Activated CD8-positive, alpha-beta memory T cell treated with anti-CD3 and anti-CD28 coated beads for 1 hour (primary cell): ENCODE measurements around the gene PSMD9.
"Not testable (repeated sequence)": the region's sequence is repeated elsewhere in the genome, so short reads cannot be mapped to it uniquely, and the experiment has no call there.

Source experiments
- DNase-seq, 2 donors: peaks; one replicate each; pipeline ENCODE4 v3.0.0-alpha.2; 2020; ENCODE audit warnings: low read depth in 1 of 2; ENCODE audit errors: extremely low read depth in 1 of 2

Gene PSMD9, protein sequence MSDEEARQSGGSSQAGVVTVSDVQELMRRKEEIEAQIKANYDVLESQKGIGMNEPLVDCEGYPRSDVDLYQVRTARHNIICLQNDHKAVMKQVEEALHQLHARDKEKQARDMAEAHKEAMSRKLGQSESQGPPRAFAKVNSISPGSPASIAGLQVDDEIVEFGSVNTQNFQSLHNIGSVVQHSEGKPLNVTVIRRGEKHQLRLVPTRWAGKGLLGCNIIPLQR

DNA sequence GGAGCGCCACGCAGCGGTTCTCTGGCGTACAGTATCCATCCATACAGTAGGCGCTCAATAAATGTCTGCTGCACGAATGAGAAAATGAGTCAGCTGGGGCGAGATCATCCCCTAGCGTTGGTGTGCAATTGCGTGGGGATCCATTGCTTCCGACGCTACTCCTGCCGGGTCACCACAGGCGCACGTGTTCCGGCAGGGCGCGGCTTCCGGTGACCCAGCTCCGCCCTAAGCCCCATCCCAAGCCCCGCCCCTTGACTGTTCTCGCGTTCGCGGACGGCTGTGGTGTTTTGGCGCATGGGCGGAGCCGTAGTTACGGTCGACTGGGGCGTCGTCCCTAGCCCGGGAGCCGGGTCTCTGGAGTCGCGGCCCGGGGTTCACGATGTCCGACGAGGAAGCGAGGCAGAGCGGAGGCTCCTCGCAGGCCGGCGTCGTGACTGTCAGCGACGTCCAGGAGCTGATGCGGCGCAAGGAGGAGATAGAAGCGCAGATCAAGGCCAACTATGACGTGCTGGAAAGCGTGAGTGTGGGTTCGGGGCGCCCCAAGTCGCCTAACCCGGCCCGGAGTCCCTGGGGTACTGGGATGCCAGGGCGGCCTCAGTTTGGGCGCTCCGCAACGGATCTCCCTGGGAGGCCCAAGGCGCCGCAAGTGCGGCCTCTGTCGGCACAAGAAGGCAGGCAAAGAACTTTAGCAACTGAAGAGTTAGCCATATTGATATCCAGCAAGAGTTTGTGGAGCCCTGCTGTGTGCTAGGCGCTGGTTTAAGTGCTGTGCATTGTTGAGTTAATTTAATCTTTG lies at the start of gene PSMD9:
TSS of gene PSMD9 (plus strand) at position 313 of the 796 bp plus-strand sequence. CDS start at position 380, 67 bp downstream.
- DNase-seq: peak; percentile 96 to 97

DNA sequence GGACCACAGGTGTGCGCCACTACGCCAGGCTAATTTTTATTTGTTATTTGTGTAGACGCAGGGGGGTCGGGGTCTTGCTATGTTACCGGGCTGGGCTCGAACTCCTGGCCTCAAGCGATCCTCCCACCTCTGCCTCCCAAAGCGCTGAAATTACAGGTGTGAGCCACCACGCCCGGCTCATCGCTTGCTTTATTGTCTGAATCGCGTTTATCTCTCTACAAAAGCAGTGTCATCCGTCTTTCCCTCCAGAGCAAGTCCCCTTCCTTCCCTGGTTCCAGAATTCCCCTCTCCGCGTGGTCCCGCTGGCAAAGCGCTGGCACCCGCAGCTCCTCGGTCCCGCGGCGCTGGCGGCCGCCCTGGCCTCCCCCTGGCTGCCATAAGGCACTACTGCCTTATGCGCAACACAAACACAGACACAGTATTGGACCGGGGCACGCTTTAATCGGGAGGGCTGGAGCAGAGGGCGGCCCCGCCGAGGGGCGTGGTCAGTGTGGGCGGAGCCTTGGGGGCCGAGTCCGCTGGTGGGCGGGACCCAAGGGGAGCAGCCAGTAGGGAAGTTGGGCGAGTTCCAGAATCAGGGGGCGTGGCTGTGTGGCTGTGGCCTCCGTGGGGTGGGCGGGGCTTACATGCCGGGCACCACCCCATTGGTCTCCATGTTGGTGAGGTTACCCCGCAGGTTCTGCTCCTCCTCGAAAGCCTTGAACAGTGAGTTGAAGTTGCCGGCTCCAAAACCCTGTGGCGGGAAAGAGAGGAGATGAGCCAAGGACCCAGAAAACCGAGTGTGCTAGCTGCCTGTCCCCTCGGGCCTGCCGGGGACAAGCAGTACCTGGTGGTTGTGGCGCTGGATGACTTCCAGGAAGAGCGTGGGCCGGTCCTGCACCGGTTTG lies 49.2 kb upstream of the PSMD9 start:
- peak; percentile 99 to 100 for DNase-seq

DNA sequence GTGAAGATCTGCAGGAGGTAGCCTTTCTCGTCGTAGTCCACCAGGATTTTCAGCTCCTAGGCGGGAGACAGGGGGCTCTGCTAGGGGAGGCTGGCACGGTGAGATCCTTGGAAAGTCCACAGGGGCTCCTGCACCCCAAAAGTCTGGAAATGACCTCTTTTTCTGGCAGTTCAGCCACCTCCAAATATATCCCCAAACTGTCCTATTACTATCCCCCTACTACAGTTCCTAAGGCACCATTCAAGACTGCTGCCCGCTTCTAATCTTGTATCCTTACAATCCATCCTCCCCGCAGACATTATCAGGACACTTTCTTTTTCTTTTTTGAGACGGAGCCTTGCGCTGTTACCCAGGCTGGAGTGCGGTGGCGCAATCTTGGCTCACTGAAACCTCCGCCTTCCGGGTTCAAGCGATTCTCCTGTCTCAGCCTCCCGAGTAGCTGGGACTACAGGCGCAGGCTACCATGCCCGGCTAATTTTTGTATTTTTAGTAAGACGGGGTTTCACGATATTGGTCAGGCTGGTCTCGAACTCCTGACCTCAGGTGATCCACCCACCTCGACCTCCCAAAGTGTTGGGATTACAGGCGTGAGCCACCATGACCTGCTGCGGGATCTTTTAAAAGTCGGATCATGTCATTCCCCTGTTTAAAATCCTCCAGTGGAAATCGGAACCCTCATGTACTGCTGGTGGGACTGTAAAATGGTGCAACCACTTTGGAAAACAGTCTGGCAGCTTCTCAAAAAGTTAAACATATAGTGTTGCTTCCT lies 48.4 kb upstream of the PSMD9 start:
- DNase-seq: no peak

DNA sequence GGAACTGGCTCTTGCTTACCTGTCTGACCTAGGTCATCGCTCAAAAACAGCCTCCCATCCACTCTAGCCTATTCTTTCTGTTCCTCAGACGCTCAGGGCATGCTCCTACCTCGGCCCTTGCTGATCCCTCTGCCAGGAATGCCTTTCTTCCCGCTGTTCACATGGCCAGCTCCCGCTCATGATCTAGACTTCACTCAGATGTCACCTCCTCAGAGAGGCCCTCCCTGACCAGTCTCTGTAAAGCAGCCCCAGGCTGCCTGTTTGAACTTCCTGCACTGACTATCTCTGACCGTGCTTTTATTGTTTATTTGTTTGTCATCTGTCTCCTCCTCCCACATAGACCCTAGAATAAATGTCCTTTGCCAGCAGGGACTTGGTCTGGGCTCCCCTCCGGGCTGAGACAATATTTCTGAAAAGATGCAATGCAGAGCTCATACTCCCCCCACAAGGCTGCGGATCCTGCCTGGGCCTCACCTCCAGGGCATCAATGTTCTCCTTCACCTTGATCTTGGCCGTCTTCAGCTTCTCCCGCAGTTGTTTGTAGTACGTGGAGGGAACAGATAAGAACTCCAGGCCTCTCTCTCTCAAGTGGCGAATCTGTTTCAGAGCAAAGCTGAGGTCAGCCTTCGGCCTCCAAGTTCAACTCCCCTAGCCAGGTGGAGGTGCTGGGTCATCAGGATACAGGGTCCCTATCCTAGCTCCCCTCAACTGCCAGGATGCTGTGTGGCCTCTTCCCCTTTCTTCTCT lies 45.2 kb upstream of the PSMD9 start:
- no peak for DNase-seq

DNA sequence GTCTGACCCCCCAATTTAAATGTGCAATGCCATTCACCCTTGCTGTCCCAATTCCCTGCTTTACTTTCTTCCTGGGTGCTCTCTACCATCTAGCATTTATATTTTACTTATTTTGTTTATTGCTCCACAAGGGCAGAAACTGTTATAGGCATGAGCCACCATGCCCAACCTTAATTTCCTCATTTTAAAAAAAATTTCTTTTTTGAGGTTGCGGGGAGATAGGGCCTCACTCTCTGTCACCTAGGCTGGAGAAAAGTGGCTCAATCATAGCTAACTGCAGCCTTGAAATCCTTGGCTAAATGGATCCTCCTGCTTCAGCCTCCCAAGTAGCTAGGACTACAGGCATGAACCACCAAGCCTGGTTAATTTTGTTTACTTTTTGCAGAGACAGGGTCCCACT lies 42.9 kb upstream of the PSMD9 start:
- DNase-seq: no peak

DNA sequence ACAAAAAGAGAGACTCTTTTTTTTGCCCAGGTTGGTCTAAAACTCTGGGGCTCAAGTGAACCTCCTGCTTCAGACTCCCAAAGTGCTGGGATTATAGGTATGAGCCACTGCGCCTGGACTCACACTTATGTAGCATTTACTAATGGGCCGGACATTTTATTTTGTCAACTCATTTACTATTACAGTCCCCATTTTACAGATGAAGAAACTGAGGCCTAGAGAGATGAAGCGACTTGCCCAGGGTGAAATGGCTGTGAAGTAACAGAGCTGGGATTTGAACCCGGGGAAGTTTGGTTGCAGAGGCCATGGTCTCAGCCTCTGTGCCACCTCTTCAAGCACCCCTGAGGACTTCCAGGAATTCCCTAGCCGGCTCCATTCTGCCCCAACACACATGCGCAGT lies 39.4 kb upstream of the PSMD9 start:
- no peak for DNase-seq

DNA sequence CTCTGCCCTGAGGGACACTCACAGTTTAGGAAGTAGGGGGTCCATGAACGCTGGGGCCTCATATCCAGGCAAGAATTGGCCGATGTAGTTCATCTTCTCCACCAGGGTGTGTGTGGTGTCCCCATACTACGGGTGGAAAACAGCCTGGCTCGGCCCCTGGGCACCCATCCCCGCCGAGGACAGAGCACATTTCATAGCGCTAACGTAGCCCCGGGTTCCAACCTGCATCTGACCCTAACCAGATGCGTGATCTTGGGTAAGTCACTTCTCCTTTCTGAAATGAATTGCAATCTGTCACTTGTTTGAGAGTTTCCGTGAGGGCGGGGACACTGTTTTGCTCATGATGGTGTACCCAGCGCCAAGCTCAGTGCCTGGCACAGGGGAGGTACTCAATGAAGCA lies 38.9 kb upstream of the PSMD9 start:
- no peak for DNase-seq

DNA sequence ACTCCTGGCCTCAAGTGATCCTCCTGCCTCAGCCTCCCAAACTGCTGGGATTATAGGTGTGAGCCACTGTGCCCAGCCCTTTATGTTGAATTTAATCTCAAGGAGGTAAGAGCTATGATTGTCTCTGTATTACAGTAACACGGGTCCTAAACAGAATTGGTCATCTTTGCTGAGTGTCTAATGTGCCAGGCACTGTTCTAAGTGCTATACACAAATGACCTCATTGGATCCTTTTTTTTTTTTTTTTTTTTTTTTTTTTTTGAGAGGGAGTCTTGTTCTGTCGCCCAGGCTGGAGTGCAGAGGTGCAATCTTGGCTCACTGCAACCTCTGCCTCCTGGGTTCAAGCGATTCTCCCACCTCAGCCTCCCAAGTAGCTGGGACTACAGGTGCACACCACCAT lies 36.2 kb upstream of the PSMD9 start:
- DNase-seq: not testable (repeated sequence)

DNA sequence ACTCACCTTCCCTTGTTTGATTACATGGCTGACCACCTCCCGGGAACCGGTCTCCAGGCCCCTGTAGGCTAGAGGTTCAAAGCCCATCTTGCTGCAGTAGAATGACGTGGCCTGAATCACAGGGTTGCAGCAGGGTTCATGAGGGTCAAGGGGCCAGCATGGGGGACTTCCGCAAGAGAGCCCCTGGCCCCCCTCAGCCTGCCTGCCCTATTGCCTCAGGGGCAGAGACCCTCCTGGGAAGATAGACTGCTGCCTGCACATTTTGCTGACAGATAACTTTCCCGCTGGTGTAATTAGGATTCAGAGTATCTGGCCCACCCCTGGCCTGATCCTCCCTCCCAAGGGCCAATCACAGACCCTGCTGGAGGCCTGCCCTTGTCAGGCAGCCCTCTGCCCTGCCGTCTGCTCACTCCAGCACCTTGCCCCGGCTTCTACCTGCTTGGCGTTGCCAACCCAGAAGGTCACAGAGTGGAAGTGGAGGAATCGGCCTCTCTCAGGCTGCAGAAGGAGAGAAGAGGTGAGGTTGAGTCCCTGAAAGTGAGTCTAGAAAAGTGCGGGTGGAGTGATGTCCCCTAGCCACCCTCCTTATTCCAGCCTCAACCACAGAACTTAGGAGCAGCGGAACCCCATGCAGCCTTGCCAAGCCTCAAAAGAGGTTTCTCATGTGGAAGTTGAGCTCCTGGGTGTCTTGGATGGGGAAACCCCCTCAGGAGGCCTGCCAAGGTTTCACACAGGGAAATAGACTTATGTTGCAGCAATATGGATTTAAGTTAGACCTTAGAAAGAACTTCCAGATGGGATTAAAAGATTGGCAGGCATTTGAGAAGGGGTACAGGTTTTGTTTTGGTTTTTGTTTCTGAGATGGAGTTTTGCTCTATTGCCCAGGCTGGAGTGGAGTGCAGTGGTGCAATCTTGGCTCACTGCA lies 31.0 kb upstream of the PSMD9 start:
- no peak for DNase-seq

DNA sequence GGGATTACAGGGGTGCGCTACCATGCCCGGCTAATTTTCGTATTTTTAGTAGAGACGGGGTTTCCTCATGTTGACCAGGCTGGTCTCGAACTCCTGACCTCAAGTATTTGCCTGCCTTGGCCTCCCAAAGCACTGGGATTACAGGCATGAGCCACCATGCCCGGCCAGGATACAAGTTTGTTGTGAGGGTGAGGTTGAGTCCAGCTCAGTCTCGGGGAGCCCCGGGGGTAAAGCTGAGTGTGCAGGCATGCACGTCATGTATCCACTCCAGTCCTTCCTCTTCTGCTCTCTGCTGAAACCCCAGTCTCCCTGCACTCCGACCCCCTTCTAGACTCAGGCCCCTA lies 30.3 kb upstream of the PSMD9 start:
- DNase-seq: no peak

DNA sequence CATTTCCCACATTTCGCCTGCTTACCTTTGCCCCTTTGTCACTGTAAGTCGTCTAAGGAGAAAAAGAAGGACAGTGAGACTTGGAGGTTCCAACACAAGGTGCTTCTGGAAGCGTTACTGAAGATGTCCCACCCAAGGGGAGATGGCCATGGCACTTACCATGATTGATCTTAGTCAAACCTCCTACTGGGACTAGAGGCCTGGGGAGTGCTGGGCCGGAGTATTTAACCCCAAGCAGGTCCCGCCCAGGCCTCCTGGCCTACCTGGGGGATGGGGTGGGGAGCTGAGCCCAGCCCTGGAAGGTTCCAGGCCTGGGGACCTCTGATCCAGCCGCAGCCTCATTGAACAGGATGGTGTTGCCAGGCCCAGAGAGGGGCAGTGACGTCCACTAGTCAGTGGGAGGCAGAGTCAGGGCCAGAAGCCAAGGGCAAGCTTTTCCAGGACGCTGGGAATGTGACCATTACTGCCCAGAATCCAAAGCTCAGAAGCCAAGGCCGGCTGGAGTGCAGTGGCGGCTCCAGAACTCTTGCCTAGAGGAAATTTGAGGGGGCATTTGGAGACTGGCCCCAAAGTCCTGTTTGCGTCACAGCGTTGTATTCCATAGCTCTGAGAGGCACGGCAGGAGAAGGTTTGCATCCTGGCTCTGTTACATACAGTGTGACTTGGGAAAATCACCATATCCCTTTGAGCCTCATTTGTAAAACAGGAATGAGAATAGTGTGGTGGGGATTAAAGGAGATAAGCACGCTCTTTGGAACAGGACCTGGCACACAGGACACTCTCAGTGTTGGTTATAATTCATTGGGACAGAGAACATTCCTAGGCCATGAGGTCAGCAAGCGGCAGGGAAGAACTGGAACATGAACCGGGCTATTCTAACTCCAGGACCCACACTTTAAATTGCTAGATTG lies 29.7 kb upstream of the PSMD9 start, which contains the start of gene HPD:
TSS of gene HPD (minus strand) at position 198 of the 911 bp plus-strand sequence. CDS start at position 162, 36 bp downstream.
- no peak for DNase-seq

DNA sequence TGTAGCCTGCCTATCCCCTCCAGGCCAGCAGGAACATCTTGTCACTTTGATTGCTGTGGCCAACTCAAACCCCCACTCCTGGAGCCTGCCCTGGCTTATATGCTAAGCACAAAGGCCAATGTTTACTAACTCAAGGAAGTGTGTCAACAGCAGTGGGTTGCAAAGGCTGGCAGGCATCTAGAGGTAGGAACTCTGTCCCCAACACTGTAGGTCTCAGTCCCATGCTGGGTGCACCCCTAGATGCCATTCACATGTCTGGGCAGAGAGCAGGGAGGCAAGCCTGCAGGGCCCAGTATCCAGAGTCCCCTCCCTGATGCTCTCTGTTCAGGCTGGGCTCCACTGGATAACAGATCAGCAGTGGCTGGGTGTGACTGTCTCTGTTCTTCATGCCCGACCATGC lies 28.3 kb upstream of the PSMD9 start:
- no peak for DNase-seq

DNA sequence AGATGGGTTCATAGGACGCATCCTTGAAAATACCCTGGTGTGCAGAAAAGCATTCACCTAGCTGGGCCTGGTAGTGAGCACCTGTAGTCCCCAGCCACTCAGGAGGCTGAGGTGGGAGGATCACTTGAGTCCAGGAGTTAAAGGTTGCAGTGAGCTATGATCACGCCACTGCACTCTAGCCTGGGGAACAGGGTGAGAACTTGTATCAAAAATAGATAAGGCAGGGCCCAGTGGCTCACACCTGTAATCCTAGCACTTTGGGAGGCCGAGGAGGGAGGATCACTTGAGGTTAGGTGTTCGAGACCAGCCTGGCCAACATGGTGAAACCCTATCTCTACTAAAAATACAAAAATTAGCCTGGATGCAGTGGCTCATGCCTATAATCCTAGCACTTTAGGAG lies 27.9 kb upstream of the PSMD9 start:
- not testable (repeated sequence) for DNase-seq

DNA sequence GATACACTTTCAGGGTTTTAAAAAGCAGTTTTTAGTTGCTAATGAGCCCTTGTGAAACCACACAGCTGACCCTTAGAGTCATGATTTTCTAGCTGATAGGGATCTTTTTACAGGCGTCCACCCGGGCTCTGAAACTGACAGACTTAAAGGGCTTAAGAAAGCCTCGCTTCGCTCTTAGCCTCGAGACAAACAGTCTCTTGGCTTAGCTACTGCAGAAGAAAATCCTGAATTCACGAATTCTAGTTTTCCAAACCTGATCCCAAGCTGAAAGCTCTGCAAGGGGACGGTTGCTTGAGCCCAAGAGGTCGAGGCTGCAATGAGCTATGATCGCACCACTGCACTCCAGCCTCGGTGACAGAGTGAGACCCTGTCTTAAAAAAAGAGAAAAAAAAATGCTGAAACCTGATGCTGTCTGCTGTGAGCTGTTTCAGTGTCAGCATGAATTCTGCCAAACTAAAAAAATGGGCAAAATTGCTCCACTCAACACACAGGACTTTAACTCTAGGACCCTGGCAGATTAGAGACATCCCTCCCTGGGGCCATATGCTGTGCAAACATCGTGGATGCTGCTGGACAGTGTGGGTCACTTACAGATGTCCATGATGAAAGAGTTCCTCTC lies 26.8 kb upstream of the PSMD9 start:
- no peak for DNase-seq

DNA sequence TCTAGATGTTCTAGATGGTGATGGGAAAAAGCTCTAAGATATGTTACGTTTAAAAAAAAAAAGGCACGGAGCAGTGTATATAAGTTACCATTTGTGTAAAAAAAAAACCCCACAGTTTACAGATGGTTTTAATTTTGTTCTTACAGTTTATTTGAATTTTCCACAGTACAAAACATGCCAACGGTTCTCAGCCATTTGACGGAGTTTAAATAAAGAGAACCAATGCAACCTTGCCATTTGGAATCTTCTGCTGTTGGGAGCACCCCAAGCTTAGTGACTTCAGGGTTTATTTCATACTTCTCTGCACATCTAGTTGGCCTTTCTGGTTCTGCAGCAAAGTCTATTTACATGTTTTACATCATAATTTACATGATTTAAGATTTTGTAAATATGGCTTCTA lies 22.3 kb upstream of the PSMD9 start:
- no peak for DNase-seq

DNA sequence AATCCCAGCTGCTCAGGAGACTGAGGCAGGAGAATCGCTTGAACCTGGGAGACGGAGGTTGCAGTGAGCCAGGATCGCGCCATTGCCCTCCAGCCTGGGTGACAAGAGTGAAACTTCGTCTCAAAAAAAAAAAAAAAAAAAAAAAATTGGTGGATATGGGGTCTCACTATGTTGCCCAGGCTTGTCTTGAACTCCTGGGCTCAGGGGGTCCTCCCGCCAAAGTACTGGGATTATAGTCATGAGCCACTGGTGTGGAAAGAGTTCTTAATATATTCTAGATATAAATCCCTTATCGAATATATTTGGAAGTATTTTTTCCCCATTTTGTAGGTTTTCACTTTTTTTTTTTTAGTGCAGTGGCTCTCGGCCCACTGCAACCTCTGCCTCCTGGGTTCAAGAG lies 19.4 kb upstream of the PSMD9 start:
- DNase-seq: not testable (repeated sequence)

DNA sequence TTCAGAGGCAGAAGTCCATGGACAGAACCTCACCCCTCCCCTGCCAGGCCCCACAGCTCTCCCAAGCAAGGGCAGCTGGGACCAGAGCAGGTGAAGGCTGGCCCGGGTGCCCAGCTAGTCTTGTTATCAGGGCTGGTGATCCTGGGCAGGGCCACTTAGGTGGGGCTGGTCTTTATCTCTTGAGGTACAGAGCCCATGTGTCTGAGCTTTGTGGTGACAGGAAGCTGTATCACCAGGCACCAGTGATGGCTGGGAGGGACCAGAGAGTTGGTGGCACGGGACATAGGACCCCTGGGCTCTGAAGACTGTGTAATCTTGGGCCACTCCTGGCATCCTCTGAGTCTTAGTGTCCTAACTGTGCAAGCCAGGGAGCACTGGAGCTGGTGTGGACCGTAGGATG lies 17.1 kb upstream of the PSMD9 start:
- DNase-seq: no peak
